GM19468 (cell line): ENCODE results near the gene EMILIN1.
A peak's percentile ranks its signal among the peaks of the same experiment; 100 is the strongest.

Experiments
- ATAC-seq: cut with Tn5 transposase; IDR thresholded peaks from one replicate; pipeline ENCODE4 v1.9.1; 2021; ENCODE audit warnings: mild to moderate bottlenecking, moderate library complexity, moderate number of reproducible peaks; ENCODE audit not compliant: unreplicated experiment; ENCODE audit errors: extremely low read depth

The EMILIN1 gene

DNA sequence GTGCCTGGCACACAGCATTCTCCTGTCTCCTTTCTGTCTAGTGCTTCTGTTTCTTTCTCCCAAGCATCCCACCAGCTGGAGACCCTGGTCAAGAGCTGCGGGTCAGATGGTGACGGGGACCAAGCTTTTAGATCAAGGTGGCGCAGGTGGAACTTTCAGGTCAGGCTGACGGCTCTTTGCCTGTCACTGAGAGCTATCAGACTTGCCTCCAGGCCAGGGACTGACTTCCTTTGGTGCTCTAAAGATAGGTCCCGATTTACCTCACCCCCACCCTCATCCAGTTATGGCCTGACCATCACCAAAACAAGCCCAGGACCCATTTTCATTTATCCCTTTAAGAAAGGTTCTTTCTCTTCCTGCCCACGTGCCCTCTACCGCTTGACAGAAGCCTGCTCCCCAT is 1.2 kb upstream of the EMILIN1 start:
- ATAC-seq, result no peak

DNA sequence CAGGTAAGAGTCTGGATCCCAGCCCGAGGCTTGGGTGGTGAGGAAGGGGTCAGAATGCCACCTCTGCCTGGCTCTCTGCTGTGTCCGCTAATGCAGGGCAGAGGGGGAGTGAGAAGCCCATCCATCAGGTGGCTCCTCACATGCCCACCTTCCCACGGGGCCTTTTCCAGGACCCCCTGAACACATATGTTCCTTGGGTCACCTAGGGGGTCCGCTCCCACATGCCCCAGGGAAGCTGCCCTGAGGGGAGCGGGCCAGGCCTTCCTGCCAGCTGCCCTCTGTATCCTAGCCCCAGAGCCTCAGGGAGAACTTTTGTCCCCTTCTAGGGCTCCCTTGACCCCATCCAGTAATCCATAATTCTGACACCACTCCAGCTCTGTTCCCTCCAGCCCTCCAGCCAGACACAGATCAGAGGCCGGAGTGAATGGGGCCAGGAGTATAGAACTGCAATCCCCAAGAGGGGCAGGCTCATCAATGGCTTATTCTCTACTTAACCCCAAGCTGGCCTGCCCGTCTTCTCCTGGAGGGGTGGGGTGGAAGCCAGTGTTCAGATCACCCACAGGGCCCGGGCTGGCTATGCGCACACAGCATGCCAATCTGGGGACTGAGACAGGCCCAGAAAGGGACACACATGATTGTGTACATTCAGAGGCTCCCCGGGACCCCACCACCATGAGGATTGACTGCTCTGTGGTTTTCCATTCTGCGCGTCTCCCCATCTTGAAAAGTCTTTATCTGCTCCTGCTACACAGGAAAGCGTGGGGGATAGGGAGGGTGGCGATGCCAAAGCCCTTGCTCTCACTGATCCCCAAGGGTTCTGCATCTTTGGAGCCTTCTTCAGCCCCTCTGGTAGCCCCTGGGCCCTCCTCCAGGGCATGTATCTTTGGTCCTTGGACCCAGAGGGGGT is 1.1 kb downstream of the EMILIN1 start:
- no peak for ATAC-seq

- ATAC-seq, result no peak
These were observed 1.7 kb downstream of the EMILIN1 start for GRCh38 chr2:27080140-27080469.

DNA sequence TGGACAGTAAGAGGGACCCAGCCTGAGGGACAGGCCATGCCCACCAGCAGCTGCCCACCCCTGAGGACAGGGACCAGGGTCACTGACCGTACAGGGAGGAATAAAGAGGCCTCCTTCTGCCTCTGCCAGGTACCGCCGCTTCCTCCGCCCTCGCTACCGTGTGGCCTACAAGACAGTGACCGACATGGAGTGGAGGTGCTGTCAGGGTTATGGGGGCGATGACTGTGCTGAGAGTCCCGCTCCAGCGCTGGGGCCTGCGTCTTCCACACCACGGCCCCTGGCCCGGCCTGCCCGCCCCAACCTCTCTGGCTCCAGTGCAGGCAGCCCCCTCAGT is 2.2 kb downstream of the EMILIN1 start:
- ATAC-seq, result no peak

- ATAC-seq, result no peak
These were observed 3.8 kb downstream of the EMILIN1 start for GRCh38 chr2:27081984-27082772.

DNA sequence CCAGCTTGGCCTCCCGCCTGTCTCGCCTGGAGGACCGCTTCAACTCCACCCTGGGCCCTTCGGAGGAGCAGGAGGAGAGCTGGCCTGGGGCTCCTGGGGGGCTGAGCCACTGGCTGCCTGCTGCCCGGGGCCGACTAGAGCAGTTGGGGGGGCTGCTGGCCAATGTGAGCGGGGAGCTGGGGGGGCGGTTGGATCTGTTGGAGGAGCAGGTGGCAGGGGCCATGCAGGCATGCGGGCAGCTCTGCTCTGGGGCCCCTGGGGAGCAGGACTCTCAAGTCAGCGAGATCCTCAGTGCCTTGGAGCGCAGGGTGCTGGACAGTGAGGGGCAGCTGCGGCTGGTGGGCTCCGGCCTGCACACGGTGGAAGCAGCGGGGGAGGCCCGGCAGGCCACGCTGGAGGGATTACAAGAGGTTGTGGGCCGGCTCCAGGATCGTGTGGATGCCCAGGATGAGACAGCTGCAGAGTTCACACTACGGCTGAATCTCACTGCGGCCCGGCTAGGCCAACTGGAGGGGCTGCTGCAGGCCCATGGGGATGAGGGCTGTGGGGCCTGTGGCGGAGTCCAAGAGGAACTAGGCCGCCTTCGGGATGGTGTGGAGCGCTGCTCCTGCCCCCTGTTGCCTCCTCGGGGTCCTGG is 4.5 kb downstream of the EMILIN1 start:
- no peak for ATAC-seq

DNA sequence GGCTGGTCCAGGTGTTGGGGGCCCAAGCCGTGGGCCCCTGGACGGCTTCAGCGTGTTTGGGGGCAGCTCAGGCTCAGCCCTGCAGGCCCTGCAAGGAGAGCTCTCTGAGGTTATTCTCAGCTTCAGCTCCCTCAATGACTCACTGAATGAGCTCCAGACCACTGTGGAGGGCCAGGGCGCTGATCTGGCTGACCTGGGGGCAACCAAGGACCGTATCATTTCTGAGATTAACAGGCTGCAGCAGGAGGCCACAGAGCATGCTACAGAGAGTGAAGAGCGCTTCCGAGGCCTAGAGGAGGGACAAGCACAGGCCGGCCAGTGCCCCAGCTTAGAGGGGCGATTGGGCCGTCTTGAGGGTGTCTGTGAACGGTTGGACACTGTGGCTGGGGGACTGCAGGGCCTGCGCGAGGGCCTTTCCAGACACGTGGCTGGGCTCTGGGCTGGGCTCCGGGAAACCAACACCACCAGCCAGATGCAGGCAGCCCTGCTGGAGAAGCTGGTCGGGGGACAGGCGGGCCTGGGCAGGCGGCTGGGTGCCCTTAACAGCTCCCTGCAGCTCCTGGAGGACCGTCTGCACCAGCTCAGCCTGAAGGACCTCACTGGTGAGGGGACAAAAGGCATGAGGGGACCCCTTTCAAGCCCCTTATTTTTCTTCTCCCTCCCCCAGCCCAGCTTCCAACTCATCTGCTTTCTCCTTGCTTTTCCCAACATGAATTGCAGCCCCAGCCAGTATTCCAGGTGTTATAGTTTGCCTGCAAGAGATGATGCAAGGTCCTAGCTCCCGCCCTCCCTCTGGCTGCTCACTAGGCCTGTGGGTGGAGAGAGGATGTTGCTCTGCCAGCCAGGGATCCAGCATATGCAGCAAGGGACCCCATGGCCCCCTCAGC is 5.2 kb downstream of the EMILIN1 start:
- no peak for ATAC-seq

DNA sequence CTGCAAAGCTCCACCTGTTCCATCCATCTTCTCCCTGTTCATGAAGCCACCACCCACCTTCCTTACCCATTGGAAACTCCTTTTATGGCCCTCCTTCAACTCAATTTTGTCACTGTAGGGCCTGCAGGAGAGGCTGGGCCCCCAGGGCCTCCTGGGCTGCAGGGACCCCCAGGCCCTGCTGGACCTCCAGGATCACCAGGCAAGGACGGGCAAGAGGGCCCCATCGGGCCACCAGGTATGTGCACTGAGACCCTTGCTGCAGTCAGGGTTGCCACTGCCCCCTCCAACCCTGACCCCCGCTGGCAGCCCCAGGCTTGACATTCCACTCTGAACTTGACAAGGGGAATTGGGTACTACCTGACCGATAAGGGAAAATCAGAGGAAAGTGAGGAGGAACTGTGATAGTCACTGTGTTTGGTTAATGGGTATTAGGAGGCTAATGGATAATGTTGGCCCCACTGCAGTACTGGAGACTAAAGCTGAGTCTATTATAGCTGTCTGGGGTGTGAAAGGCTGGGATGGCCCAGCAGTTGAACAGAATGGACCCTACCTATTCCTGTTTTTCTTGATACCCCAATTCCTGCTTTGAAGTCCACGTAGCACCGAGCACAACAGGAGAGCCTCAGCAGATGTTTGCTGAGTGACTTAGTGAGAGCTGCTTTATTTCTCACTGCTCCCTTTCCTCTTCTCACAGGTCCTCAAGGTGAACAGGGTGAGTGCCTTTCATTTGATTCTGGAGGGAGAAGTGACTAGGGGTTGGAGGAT is 6.1 kb downstream of the EMILIN1 start:
- ATAC-seq, result no peak

GRCh38 chr2:27085062-27085672 is 6.8 kb downstream of the EMILIN1 start:
- no peak for ATAC-seq

DNA sequence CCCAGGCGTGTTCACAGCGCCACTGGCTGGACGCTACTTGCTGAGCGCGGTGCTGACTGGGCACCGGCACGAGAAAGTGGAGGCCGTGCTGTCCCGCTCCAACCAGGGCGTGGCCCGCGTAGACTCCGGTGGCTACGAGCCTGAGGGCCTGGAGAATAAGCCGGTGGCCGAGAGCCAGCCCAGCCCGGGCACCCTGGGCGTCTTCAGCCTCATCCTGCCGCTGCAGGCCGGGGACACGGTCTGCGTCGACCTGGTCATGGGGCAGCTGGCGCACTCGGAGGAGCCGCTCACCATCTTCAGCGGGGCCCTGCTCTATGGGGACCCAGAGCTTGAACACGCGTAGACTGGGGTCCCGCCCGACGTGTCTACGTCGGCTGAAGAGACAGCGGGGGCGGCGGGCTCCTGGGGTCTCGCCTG is 7.3 kb downstream of the EMILIN1 start:
- no peak for ATAC-seq

- ATAC-seq, result peak; percentile 73
These were observed 7.8 kb downstream of the EMILIN1 start for GRCh38 chr2:27086090-27086723.

DNA sequence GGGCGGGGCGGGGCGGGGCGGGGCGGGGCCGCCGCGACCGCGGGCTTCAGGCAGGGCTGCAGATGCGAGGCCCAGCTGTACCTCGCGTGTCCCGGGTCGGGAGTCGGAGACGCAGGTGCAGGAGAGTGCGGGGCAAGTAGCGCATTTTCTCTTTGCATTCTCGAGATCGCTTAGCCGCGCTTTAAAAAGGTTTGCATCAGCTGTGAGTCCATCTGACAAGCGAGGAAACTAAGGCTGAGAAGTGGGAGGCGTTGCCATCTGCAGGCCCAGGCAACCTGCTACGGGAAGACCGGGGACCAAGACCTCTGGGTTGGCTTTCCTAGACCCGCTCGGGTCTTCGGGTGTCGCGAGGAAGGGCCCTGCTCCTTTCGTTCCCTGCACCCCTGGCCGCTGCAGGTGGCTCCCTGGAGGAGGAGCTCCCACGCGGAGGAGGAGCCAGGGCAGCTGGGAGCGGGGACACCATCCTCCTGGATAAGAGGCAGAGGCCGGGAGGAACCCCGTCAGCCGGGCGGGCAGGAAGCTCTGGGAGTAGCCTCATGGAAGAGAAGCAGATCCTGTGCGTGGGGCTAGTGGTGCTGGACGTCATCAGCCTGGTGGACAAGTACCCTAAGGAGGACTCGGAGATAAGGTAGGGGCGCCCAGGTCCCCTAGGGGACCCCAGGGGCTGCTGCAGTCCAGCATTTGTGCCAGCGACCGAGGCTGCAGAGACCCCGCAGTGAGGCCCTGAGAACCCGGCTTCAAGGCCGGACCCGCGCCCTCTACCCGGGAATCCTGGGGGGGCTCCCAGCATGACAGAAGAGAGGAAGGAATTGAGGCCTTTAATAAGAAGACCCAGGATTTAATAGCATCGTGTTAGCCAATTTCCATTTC is 8.5 kb downstream of the EMILIN1 start, which contains the start of gene KHK:
TSS of gene KHK (plus strand) at position 49 of the 870 bp plus-strand sequence. CDS start at position 537, 488 bp downstream.
- ATAC-seq, result no peak

- ATAC-seq, result no peak
These were observed 9.5 kb downstream of the EMILIN1 start for GRCh38 chr2:27087823-27088410.

- ATAC-seq, result no peak
These were observed 10.2 kb downstream of the EMILIN1 start for GRCh38 chr2:27088634-27089033.

DNA sequence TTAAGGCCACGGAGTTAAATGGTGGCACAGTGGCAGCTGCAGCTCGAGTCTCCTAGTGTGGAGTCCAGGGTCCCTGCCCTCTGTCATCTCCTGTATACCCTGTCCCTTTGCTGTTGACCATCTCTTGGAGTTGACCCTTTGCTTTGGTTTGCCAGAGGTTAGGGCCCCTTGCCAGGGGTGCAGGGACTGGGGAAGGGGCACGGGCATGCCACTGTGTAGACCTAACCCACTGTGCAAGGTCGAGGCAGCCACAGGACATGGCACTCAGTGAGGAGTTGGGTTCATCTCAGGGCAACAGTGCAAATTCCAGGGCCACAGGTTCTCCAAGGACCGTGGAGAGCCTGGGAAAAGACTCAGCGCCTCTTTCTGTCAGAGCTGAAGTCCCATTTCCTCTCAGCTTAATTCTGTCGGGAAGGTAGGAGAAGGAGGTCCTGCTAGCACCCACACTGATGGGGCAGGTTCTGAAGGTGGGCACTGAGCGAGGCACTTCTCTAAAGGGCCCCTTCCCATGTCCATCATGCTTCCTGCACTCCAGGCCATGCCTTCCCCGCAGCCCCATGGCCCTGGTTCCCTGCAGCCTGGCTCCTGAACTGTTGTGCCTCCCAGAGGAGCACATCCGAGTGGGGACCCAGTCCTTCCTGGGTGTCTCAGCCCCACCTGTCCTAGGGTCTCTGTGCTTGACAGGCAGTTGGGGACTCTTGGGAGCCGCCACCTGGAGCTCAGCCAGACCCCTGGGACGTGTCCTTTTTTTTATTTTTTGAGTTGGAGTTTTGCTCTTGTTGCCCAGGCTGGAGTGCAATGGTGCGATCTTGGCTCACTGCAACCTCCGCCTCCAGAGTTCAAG is 10.9 kb downstream of the EMILIN1 start:
- ATAC-seq, result no peak
